SK-N-SH (cell line): ENCODE data around the gene NTM.

Experiments
- CTCF ChIP-seq: fragments of 200-600 bp; sonication (generic); IDR thresholded peaks from 2 replicates; pipeline ENCODE4 v1.6.1; 2017; ENCODE audit warnings: antibody characterized with exemption, mild to moderate bottlenecking, moderate library complexity
- MXI1 ChIP-seq: IDR thresholded peaks from 2 replicates; pipeline ENCODE4 v1.6.1; 2012; ENCODE audit warnings: mild to moderate bottlenecking, low read depth, low read length, improper control_type of control experiment
- RCOR1 ChIP-seq: fragments of 150-350 bp; IDR thresholded peaks from 2 replicates; pipeline ENCODE4 v1.6.1; 2017; ENCODE audit warnings: antibody characterized with exemption, low read length

- no peak for TF ChIP-seq CTCF
- no peak for TF ChIP-seq MXI1
- TF ChIP-seq RCOR1: no peak
Observed at GRCh38 chr11:132008226-132008625, 637.8 kb downstream of the NTM start.
